ENCODE results near the gene LINC00305. TPM values are rescaled to one million over a fixed set of nuclear protein-coding genes. Genes with fewer than 3 reads are reported as not detected.

The LINC00305 gene
- not detected in 2 replicates for total RNA-seq

GRCh38 chr18:64148988-64149387 is at the start of gene LINC00305:
Gene LINC00305 (minus strand): TSS chr18:64149088.

Other genes starting within 250 kb of the LINC00305 start
- not detected in 2 replicates for gene SERPINB10, start 241.1 kb downstream of the LINC00305 start, total RNA-seq
- 0.11 TPM in 1 of 2 replicates, not detected in the other for gene HMSD, start 199.8 kb downstream of the LINC00305 start, total RNA-seq
- gene SERPINB8, start 179.0 kb downstream of the LINC00305 start, total RNA-seq: 19.6 and 21.8 TPM in 2 replicates

Measured in articular chondrocyte of knee joint (primary cell).